Left lung (tissue), 10 donors: ENCODE results near the gene QTRT2. TPM values are rescaled to one million over a fixed set of nuclear protein-coding genes. Genes with fewer than 3 reads are reported as not detected.

Source experiments
- ATAC-seq: fragments of 200-7000 bp; cut with Tn5 transposase; one replicate; pipeline ENCODE4 v1.9.1; 2020; ENCODE audit warnings: moderate library complexity
- DNase-seq, 4 donors: peaks; one replicate each; pipeline ENCODE4 v3.0.0-alpha.2; 2013 to 2020
- H3K27ac ChIP-seq, 2 donors: fragments of 200-600 bp; sonication (generic) in 1 of 2; one replicate each; pipeline versions ENCODE4 v1.5.0 to v1.8.0; 2020 to 2021
- H3K27me3 ChIP-seq, 2 donors: fragments of 200-600 bp; sonication (generic) in 1 of 2; one replicate each; pipeline versions ENCODE4 v1.5.0 to v1.8.0; 2020 to 2021
- H3K36me3 ChIP-seq, 2 donors: fragments of 200-600 bp; sonication (generic) in 1 of 2; one replicate each; pipeline versions ENCODE4 v1.5.0 to v1.8.0; 2020 to 2021
- H3K4me1 ChIP-seq, 2 donors: fragments of 200-600 bp; one replicate each; pipeline ENCODE4 v1.8.0; 2021
- H3K4me3 ChIP-seq, 2 donors: fragments of 200-600 bp; sonication (generic) in 1 of 2; one replicate each; pipeline versions ENCODE4 v1.5.0 to v1.8.0; 2020 to 2021; ENCODE audit warnings: mild to moderate bottlenecking in 1 of 2
- H3K9me3 ChIP-seq, 2 donors: fragments of 200-600 bp; sonication (generic) in 1 of 2; one replicate each; pipeline versions ENCODE4 v1.5.0 to v1.8.0; 2020 to 2021
- intact Hi-C, 2 donors: fragments of 100-400 bp; cut with DNase I; formaldehyde crosslinking; loops; one replicate each; pipeline versions ENCODE4 v1.11.2 to v1.14.2; 2022
- polyA plus RNA-seq, 6 donors: library from polyadenylated mRNA; unstranded; fragments of 120-200 nt; gene quantifications; one replicate each; pipeline ENCODE4 v1.2.1, GENCODE V29; 2013; ENCODE audit not compliant: insufficient read length in 6 of 6
- total RNA-seq, 2 donors: library from RNA; stranded (reverse); fragmentation: NEBNext Ultra II Directional; extraction: Animal tissue kit (Norgen Biotek cat#: 25700); gene quantifications; one replicate each; pipeline ENCODE4 v1.2.1, GENCODE V29; 2021
- TF ChIP-seq, protein P1 (sequence below), 2 donors: fragments of 200-600 bp; sonication (generic) in 1 of 2; IDR thresholded peaks; one replicate each; pipeline versions ENCODE4 v1.5.0 to v1.8.0; 2021; ENCODE audit warnings: antibody characterized with exemption in 2 of 2
- donor health status: DM: no; HTN: yes; CAD: no.
- donor health status: DM: no; HTN: no; CAD: no.

Gene QTRT2
- total and polyA plus RNA-seq, 8 donors, result 16.4 to 35.2 (median 32.5) TPM

DNA sequence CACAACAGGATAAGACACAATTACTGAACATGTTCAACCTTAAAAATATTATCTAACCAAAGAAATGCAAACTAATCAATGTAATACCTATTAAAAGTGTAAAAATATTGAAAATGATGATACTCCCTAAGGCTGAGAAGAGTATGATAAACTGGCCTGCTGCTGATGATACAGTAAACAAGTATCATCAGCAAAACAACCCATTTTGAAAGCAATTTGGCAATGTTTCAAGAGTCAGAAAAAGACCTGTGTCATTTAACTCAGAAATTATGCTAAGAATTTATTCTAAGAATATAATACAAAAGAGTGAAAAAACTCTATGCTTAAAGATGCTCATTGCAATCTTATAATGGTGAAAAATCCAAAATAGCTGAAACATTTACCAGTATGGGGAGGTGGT, 22.3 kb upstream of the QTRT2 start:
- no peak overlapping the region for H3K27ac ChIP-seq
- no peak for ATAC-seq
- TF ChIP-seq, protein P1, sequence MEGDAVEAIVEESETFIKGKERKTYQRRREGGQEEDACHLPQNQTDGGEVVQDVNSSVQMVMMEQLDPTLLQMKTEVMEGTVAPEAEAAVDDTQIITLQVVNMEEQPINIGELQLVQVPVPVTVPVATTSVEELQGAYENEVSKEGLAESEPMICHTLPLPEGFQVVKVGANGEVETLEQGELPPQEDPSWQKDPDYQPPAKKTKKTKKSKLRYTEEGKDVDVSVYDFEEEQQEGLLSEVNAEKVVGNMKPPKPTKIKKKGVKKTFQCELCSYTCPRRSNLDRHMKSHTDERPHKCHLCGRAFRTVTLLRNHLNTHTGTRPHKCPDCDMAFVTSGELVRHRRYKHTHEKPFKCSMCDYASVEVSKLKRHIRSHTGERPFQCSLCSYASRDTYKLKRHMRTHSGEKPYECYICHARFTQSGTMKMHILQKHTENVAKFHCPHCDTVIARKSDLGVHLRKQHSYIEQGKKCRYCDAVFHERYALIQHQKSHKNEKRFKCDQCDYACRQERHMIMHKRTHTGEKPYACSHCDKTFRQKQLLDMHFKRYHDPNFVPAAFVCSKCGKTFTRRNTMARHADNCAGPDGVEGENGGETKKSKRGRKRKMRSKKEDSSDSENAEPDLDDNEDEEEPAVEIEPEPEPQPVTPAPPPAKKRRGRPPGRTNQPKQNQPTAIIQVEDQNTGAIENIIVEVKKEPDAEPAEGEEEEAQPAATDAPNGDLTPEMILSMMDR (IDR thresholded peaks at IDR 0.05), result no peak

DNA sequence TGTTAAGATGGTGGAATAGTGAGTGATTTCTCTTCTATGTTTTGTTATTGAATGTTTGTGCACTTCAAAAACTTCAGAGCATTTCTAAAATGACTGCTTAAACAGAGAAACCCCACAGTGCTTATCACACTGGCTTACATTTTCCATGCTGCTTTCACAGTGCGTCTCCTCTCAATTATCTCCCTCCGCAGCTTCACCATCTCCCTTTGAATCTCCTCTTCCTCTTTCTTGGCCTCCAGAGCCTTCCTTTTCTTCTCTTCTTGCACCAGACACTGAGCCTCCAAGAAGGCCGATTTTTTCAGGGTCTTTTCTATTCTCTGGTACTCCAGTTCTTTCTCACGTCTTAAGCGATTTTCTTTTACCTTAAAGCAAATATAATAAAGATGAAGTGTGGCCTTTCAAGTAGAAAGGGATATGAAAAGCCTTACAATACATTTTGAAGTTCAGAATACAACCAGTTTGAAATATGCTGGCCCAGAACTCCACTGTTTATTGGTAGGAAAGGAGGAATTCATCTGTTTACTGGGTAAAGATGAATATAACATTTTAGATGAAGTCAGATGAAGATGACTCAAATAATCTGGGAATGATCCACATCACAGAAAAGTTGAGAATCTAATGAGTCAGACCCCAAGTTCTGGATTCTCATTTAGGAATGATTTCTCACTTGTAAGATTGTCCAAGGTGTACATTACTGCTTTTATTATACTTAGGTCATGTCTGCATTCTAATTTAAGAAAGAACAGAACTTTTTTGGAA, 21.6 kb upstream of the QTRT2 start:
- ATAC-seq, result no peak
- no peak for DNase-seq
- intact Hi-C loops, result no loop called here

More for the DNA sequence above, 22.3 kb upstream of the QTRT2 start:
- DNase-seq, result no peak
- H3K4me3 ChIP-seq, result no peak overlapping the region
- intact Hi-C loops, result no loop called here
- H3K36me3 ChIP-seq, result peaks cover 0 to 3% of the 10 kb centered on the region in 2 donors
- no peaks in the 10 kb centered on the region for H3K9me3 ChIP-seq
- H3K27me3 ChIP-seq, result no peaks in the 10 kb centered on the region
- H3K4me1 ChIP-seq, result no peaks in the 10 kb centered on the region

DNA sequence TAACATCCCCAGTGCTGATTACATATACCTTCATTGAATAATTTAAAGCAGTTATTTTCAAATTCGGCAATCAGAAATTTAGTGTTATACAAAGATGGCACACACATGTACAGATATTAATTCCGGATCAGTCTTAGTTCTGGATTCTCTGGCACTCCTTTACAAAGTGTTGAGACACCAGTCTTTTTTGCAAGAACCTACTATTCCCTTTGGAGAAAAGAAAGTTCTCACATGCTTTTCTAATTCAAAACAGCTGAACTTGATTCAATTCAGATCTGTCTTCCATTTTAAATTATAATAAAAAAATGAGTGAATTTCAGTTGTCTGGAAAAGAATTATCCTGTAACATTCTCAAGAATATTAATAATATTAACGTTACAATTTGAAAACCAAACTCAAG, 20.6 kb upstream of the QTRT2 start:
- H3K27me3 ChIP-seq, result no peaks in the 10 kb centered on the region
- H3K4me1 ChIP-seq, result no peaks in the 10 kb centered on the region
- H3K9me3 ChIP-seq, result no peaks in the 10 kb centered on the region
- no peak for ATAC-seq
- TF ChIP-seq, protein P1 (IDR thresholded peaks at IDR 0.05), result no peak
- no peak overlapping the region for H3K27ac ChIP-seq
- H3K4me3 ChIP-seq, result no peak overlapping the region
- intact Hi-C loops, result no loop called here
- DNase-seq, result no peak
- H3K36me3 ChIP-seq, result peaks cover 0 to 3% of the 10 kb centered on the region in 2 donors

More for the DNA sequence above, 21.6 kb upstream of the QTRT2 start:
- H3K27ac ChIP-seq, result no peak overlapping the region
- no peaks in the 10 kb centered on the region for H3K27me3 ChIP-seq
- TF ChIP-seq, protein P1 (IDR thresholded peaks at IDR 0.05), result no peak
- H3K9me3 ChIP-seq, result no peaks in the 10 kb centered on the region
- H3K4me1 ChIP-seq, result no peaks in the 10 kb centered on the region
- no peak overlapping the region for H3K4me3 ChIP-seq
- H3K36me3 ChIP-seq, result peaks cover 0 to 3% of the 10 kb centered on the region in 2 donors

DNA sequence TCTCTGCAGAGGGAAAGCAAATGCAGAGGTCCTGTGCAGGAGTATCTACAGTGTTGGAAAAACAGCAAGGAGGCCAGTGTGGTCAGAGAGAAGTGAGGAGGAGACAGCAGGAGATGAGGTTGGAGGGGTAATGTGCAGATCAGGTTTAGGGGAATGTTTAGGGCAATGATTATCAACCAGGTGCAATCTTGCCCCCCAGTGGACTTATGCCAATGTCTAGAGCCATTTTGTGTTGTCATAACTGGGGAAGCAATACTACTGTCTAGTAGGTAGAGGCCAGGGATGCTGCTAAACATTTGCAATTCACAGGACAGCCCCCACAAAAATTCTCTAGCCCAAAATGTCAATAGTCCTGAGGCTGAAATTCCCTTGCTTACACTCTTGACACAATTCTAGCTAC, 13.3 kb upstream of the QTRT2 start:
- intact Hi-C loops, result no loop called here
- Histone ChIP-seq H3K4me3 (no peak overlapping the region), H3K4me1 (no peaks in the 10 kb centered on the region), H3K27me3 (no peaks in the 10 kb centered on the region), H3K27ac (no peak overlapping the region), H3K9me3 (no peaks in the 10 kb centered on the region), H3K36me3 (peaks cover 0 to 5% of the 10 kb centered on the region in 2 donors)
- TF ChIP-seq, protein P1 (IDR thresholded peaks at IDR 0.05), result no peak
- DNase-seq, result no peak
- no peak for ATAC-seq

DNA sequence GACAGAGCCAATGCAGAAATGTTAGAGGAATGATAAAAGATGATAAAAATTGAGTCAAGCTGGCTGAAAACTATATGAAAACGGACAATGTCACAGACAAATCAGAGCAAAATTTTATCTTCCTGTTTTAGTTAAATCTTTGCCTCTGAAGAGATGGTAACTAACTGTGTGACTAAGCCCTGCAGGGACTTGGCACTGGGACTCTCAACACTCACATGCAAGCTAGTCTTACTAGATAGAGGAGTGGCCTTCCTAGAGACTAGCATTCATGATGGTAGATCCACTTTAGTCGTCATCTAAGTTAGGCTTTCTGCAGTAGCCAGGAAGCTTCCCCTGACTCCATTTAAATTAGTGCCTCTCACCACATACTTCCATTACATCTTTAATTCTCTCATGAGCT, 4.3 kb upstream of the QTRT2 start:
- Histone ChIP-seq H3K27me3 (no peaks in the 10 kb centered on the region), H3K4me1 (peaks cover 0 to 13% of the 10 kb centered on the region in 2 donors), H3K27ac (no peak overlapping the region), H3K9me3 (no peaks in the 10 kb centered on the region), H3K36me3 (no peaks in the 10 kb centered on the region), H3K4me3 (no peak overlapping the region)
- ATAC-seq, result no peak
- DNase-seq, result no peak
- TF ChIP-seq, protein P1 (IDR thresholded peaks at IDR 0.05), result no peak
- intact Hi-C loops, result no loop called here
